Stimulated activated CD4-positive, alpha-beta T cell treated with anti-CD3 and anti-CD28 coated beads, Interleukin-12 subunit alpha, Interleukin-12 subunit beta, amount 100 ng/mL, for 24 hours (primary cell): ENCODE data around the gene INO80.

ENCODE experiments used
- DNase-seq, 2 experiments: peaks; one replicate each; pipeline ENCODE4 v3.0.0-alpha.2; 2020; ENCODE audit warnings: low read depth in 2 of 2

INO80 gene

DNA sequence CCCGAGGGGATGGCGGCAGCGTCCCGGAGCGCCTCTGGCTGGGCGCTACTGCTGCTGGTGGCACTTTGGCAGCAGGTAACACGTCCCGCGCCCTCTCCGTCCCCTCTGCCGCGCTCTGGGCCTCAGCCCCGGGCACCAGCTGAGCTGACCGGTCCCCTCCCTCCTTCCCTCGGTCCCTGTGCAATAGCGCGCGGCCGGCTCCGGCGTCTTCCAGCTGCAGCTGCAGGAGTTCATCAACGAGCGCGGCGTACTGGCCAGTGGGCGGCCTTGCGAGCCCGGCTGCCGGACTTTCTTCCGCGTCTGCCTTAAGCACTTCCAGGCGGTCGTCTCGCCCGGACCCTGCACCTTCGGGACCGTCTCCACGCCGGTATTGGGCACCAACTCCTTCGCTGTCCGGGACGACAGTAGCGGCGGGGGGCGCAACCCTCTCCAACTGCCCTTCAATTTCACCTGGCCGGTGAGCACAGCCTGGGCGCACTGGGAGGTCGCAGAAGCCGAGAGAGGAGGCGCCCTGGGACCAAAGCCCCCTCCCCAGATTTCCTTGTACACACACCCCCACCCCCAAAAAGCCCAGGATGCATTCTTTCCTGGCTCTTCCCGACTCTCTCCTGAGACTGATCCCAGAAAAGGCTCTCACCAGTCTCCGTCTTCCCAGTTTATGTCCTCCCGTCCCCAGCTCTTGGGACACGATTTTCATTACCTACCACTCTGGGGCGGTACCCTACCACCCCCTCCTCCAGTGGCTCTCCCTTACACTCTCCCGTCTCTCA is 186.2 kb downstream of the INO80 start:
- DNase-seq: no peak
